Trophoblast cell (in vitro differentiated cells and primary cell): ENCODE results near the gene DLGAP1.

Source experiments
- DNase-seq, 2 donors: peaks; one replicate each; pipeline ENCODE4 v3.0.0-alpha.2; 2016
- H2AFZ ChIP-seq: 2 replicates; pipeline ENCODE4 v1.6.1; 2013; ENCODE audit warnings: low read length, moderate library complexity, mild to moderate bottlenecking; ENCODE audit not compliant: insufficient read depth, poor library complexity
- H2AK5ac ChIP-seq: 2 replicates; pipeline ENCODE4 v1.6.1; 2013; ENCODE audit warnings: mild to moderate bottlenecking, low read length
- H2BK120ac ChIP-seq: 2 replicates; pipeline ENCODE4 v1.6.1; 2013; ENCODE audit warnings: low read length, mild to moderate bottlenecking, moderate library complexity; ENCODE audit not compliant: insufficient read depth, poor library complexity
- H2BK12ac ChIP-seq: 2 replicates; pipeline ENCODE4 v1.6.1; 2013; ENCODE audit warnings: mild to moderate bottlenecking, low read length, moderate library complexity
- H2BK5ac ChIP-seq: 2 replicates; pipeline ENCODE4 v1.6.1; 2013; ENCODE audit warnings: low read length, low read depth, moderate library complexity, mild to moderate bottlenecking; ENCODE audit not compliant: poor library complexity
- H3K14ac ChIP-seq: 2 replicates; pipeline ENCODE4 v1.6.1; 2013; ENCODE audit warnings: mild to moderate bottlenecking, low read length
- H3K18ac ChIP-seq: 2 replicates; pipeline ENCODE4 v1.6.1; 2013; ENCODE audit warnings: mild to moderate bottlenecking, low read length
- H3K23ac ChIP-seq: 2 replicates; pipeline ENCODE4 v1.6.1; 2013; ENCODE audit warnings: low read length
- H3K27ac ChIP-seq: 2 replicates; pipeline ENCODE4 v1.5.1; 2013; ENCODE audit warnings: low read depth, mild to moderate bottlenecking, inconsistent platforms, low read length, moderate library complexity
- H3K27me3 ChIP-seq: 2 replicates; pipeline ENCODE4 v1.6.1; 2013; ENCODE audit warnings: inconsistent platforms, mild to moderate bottlenecking, low read length, moderate library complexity; ENCODE audit not compliant: insufficient read depth
- H3K36me3 ChIP-seq, 2 experiments: 1 replicate in 1 of 2; 2 replicates in 1 of 2; pipeline ENCODE4 v1.6.1; 2013; ENCODE audit warnings: low read length in 2 of 2, mild to moderate bottlenecking in 2 of 2, moderate library complexity in 1 of 2; ENCODE audit not compliant: insufficient read depth in 2 of 2, control insufficient read depth in 1 of 2
- H3K4ac ChIP-seq: 2 replicates; pipeline ENCODE4 v1.6.1; 2013; ENCODE audit warnings: low read depth, mild to moderate bottlenecking, low read length, moderate library complexity
- H3K4me1 ChIP-seq, 2 experiments: 1 replicate in 1 of 2; 2 replicates in 1 of 2; pipeline ENCODE4 v1.6.1; 2013; ENCODE audit warnings: low read length in 2 of 2, mild to moderate bottlenecking in 2 of 2, moderate library complexity in 1 of 2; ENCODE audit not compliant: insufficient read depth in 2 of 2, control insufficient read depth in 1 of 2
- H3K4me2 ChIP-seq: 2 replicates; pipeline ENCODE4 v1.6.1; 2013; ENCODE audit warnings: inconsistent platforms, mild to moderate bottlenecking, low read length, moderate library complexity
- H3K4me3 ChIP-seq: 2 replicates; pipeline ENCODE4 v1.5.1; 2013; ENCODE audit warnings: mild to moderate bottlenecking, low read depth, low read length, inconsistent platforms
- H3K79me1 ChIP-seq: one replicate; pipeline ENCODE4 v1.6.1; 2013; ENCODE audit warnings: low read length
- H3K79me2 ChIP-seq: 2 replicates; pipeline ENCODE4 v1.6.1; 2013; ENCODE audit warnings: low read length, mild to moderate bottlenecking; ENCODE audit not compliant: control insufficient read depth, insufficient read depth, poor library complexity
- H3K9ac ChIP-seq: 2 replicates; pipeline ENCODE4 v1.6.1; 2013; ENCODE audit warnings: mild to moderate bottlenecking, low read length
- H3K9me3 ChIP-seq: 2 replicates; pipeline ENCODE4 v1.6.1; 2013; ENCODE audit warnings: low read depth, mild to moderate bottlenecking, control low read depth, inconsistent platforms, low read length; ENCODE audit not compliant: insufficient read depth
- H4K12ac ChIP-seq: 2 replicates; pipeline ENCODE4 v1.6.1; 2013; ENCODE audit warnings: low read depth, mild to moderate bottlenecking, low read length, moderate library complexity
- H4K8ac ChIP-seq: 2 replicates; pipeline ENCODE4 v1.6.1; 2013; ENCODE audit warnings: low read depth, mild to moderate bottlenecking, low read length, moderate library complexity
- H4K91ac ChIP-seq: one replicate; pipeline ENCODE4 v1.6.1; 2013; ENCODE audit warnings: low read depth, mild to moderate bottlenecking, low read length, moderate library complexity
- WGBS: extraction: QIAGEN DNeasy Blood & Tissue Kit; methylation state at CpG from one replicate; pipeline ENCODE4 v1.1.7; 2013; ENCODE audit warnings: missing lambda C conversion rate; ENCODE audit not compliant: insufficient read length, insufficient coverage; ENCODE audit errors: extremely low coverage; 5-methylcytosine and 5-hydroxymethylcytosine counted together

The DLGAP1 gene

DNA sequence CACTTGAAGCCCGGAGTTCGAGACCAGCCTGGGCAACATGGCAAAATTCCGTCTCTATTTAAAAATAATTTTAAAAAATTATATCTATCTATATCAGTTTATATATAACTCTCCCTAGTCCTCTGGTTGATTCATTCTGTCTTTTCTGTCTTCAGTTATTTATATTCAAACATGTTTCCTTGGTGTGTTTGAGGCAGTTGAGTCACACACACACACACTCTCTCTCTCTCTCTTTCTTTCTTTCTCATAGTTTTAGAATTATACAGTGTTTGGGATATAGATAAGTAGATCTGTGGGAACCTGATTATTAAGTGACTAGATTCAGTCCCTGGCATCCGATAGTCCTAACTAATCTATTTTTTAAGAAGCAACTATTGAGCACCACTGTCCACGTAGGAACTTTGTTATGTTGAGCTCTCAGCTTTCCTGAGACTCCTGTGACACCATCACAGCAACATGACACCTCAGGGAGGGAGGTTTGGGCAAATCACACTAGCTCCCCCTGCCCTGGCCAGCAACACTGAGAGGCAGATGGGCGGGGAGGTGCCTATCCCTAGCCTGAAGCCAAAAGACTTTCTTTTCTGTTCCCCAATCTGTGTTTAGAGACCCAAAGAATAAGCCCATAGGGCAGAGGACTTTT lies 482.7 kb downstream of the DLGAP1 start:
- no peak overlapping the region for H3K14ac ChIP-seq
- no peak overlapping the region for H3K18ac ChIP-seq
- H3K4ac ChIP-seq = no peak overlapping the region
- no peak overlapping the region for H2BK5ac ChIP-seq
- no peak overlapping the region for H3K27ac ChIP-seq
- H3K4me1 ChIP-seq = no peaks in the 10 kb centered on the region
- no peaks in the 10 kb centered on the region for H3K36me3 ChIP-seq
- H4K91ac ChIP-seq = no peak overlapping the region
- H2BK120ac ChIP-seq = no peak overlapping the region
- H3K9me3 ChIP-seq = peaks cover under 1% of the 10 kb centered on the region
- H3K79me2 ChIP-seq = no peaks in the 10 kb centered on the region
- no peak overlapping the region for H3K23ac ChIP-seq
- no peak overlapping the region for H2AK5ac ChIP-seq
- no peak overlapping the region for H4K8ac ChIP-seq
- DNase-seq = no peak
- no peak overlapping the region for H2AFZ ChIP-seq
- H3K27me3 ChIP-seq = no peaks in the 10 kb centered on the region
- no peaks in the 10 kb centered on the region for H3K79me1 ChIP-seq
- H3K4me3 ChIP-seq = no peak overlapping the region
- no CpG with 5 or more reads among the region's 6 CpGs for WGBS
- no peak overlapping the region for H4K12ac ChIP-seq
- no peak overlapping the region for H3K4me2 ChIP-seq
- no peak overlapping the region for H3K9ac ChIP-seq
- no peak overlapping the region for H2BK12ac ChIP-seq

DNA sequence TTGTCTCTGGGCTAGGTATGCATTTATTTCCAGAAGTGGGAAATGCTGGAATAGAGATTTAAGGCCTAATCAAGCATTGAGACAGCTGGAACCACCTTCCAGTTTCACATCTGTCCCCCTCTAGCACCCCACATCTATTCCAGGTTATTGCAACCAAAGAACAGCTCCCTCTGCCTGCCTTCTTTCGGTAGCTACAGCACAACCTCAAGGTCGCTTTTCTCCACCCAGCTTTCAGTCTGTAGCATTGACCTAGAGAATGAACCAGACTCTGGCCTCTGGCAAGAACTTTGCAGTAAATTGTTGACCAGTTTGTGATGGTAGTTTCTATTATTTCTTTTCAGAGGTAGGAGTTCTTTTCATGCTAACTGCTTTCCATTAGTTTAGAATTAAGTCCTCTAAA lies 484.2 kb downstream of the DLGAP1 start:
- H3K79me2 ChIP-seq = no peaks in the 10 kb centered on the region
- no peak overlapping the region for H3K18ac ChIP-seq
- peaks cover 0 to 3% of the 10 kb centered on the region in 2 experiments for H3K4me1 ChIP-seq
- H2AK5ac ChIP-seq = no peak overlapping the region
- no peak overlapping the region for H2BK5ac ChIP-seq
- no peak overlapping the region for H3K27ac ChIP-seq
- H3K27me3 ChIP-seq = no peaks in the 10 kb centered on the region
- no peak overlapping the region for H2AFZ ChIP-seq
- no peak overlapping the region for H3K9ac ChIP-seq
- H3K14ac ChIP-seq = no peak overlapping the region
- no CpG with 5 or more reads among the region's 2 CpGs for WGBS
- no peak overlapping the region for H3K4ac ChIP-seq
- H3K9me3 ChIP-seq = no peaks in the 10 kb centered on the region
- H3K23ac ChIP-seq = no peak overlapping the region
- no peak for DNase-seq
- no peak overlapping the region for H2BK12ac ChIP-seq
- no peaks in the 10 kb centered on the region for H3K36me3 ChIP-seq
- no peak overlapping the region for H3K4me3 ChIP-seq
- H4K8ac ChIP-seq = no peak overlapping the region
- no peak overlapping the region for H4K91ac ChIP-seq
- H3K4me2 ChIP-seq = no peak overlapping the region
- no peaks in the 10 kb centered on the region for H3K79me1 ChIP-seq
- H2BK120ac ChIP-seq = no peak overlapping the region
- H4K12ac ChIP-seq = no peak overlapping the region

DNA sequence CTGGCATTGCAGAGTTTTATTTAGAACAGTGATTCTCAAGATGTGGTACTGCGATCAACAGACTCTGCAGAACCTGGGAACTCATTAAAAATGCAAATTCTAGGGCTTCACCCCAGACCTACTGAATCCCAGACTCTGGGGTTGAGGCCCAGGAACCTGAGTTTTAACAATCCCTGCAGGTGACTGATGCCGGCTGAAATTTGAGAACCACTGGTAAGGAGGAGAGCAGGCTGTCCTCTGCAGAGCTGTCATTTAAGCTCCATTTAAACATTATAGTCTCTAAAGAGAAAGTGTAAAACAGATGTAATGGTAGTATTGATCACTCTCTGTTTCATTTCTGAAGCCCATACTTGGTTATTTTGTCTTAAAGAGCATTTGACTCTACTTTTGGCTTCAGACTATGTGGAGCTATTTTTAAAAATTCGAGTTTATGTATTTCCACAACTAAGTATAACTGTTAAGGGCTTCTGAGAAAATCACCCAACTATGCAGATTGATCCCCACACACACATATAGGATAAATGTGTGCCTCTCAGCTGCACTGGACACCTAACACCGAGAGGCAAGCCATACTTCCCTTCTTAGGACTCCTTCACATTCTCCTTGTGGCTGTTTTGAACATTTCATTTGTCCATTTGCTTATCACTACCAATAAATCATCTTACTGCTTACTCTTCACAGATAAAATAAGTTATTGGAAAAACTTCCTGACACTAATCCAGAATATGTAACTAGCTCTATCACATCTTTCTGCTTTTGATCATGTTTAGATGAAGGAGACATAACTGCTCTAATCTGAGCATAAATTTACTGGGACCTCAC lies 487.5 kb downstream of the DLGAP1 start:
- no peak overlapping the region for H3K4ac ChIP-seq
- H3K79me1 ChIP-seq = no peaks in the 10 kb centered on the region
- H3K27ac ChIP-seq = no peak overlapping the region
- H3K27me3 ChIP-seq = no peaks in the 10 kb centered on the region
- no peak overlapping the region for H2BK5ac ChIP-seq
- no peak overlapping the region for H2BK120ac ChIP-seq
- no peaks in the 10 kb centered on the region for H3K79me2 ChIP-seq
- no peak overlapping the region for H4K91ac ChIP-seq
- H3K23ac ChIP-seq = no peak overlapping the region
- no peak overlapping the region for H4K8ac ChIP-seq
- H2AK5ac ChIP-seq = no peak overlapping the region
- no peak overlapping the region for H3K4me3 ChIP-seq
- peaks cover 0 to 3% of the 10 kb centered on the region in 2 experiments for H3K4me1 ChIP-seq
- no peak overlapping the region for H3K14ac ChIP-seq
- WGBS = no CpG with 5 or more reads among the region's 4 CpGs
- no peak overlapping the region for H3K9ac ChIP-seq
- H4K12ac ChIP-seq = no peak overlapping the region
- H2AFZ ChIP-seq = no peak overlapping the region
- DNase-seq = no peak
- no peaks in the 10 kb centered on the region for H3K9me3 ChIP-seq
- no peaks in the 10 kb centered on the region for H3K36me3 ChIP-seq
- H3K18ac ChIP-seq = no peak overlapping the region
- H3K4me2 ChIP-seq = no peak overlapping the region
- no peak overlapping the region for H2BK12ac ChIP-seq

DNA sequence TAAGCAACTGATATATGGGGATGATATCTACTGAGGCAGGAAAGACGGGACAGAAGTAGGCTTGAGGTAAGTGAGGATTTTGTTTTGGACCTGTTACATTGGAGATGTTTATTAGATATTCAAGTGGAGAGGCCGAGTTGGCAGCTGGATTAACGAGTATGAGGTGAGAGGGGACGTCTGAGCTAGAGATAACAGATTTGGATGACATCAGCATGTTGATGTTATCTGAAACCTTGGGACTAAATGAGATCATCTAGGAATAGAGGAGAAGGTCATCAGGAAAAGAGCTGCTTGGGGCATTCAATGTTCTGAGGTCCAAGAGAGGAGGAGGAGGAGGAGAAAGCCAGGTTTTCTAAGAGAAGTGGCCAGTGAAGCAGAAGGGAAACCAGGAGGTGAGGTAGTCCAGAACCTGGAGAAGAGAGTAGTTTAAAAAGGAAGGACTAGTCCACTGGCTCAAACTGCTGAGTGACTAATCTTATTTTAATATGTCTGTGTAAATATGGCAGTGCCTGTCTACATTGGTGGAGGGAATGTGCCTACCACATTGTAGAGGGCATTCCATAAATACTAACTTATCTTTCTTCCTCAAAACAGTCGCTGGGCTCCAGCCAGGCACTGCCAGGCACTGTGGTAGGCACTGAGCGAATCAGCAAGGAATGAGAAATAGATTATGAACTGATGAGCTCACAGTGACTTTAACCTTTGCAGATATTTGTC lies 488.3 kb downstream of the DLGAP1 start:
- no peaks in the 10 kb centered on the region for H3K79me1 ChIP-seq
- H2AK5ac ChIP-seq = no peak overlapping the region
- no peak overlapping the region for H2AFZ ChIP-seq
- no peak overlapping the region for H2BK5ac ChIP-seq
- H3K18ac ChIP-seq = no peak overlapping the region
- H4K91ac ChIP-seq = no peak overlapping the region
- no peak overlapping the region for H3K4me3 ChIP-seq
- H3K79me2 ChIP-seq = no peaks in the 10 kb centered on the region
- no peaks in the 10 kb centered on the region for H3K9me3 ChIP-seq
- DNase-seq = peak in 1 of 2 donors; percentile 41
- H2BK12ac ChIP-seq = no peak overlapping the region
- H2BK120ac ChIP-seq = no peak overlapping the region
- no peak overlapping the region for H3K14ac ChIP-seq
- WGBS = no CpG with 5 or more reads among the region's 6 CpGs
- no peak overlapping the region for H3K23ac ChIP-seq
- H4K12ac ChIP-seq = no peak overlapping the region
- no peaks in the 10 kb centered on the region for H3K36me3 ChIP-seq
- peaks cover 0 to 3% of the 10 kb centered on the region in 2 experiments for H3K4me1 ChIP-seq
- H3K9ac ChIP-seq = no peak overlapping the region
- no peak overlapping the region for H4K8ac ChIP-seq
- H3K27me3 ChIP-seq = no peaks in the 10 kb centered on the region
- no peak overlapping the region for H3K4ac ChIP-seq
- H3K27ac ChIP-seq = no peak overlapping the region
- H3K4me2 ChIP-seq = no peak overlapping the region
